ENCODE data around the gene VPS11. TPM values are rescaled to one million over a fixed set of nuclear protein-coding genes. Genes with fewer than 3 reads are reported as not detected.

Gene VPS11
- total RNA-seq, 4 donors from 2014 or later, result 37.2 to 57.2 (median 47.9) TPM

GRCh38 chr11:119024430-119025098, 43.1 kb upstream of the VPS11 start:
- no peak for TF ChIP-seq EP300 (IDR thresholded peaks at IDR 0.05)
- TF ChIP-seq POLR2A (IDR thresholded peaks at IDR 0.05), result no peak
- TF ChIP-seq CTCF (IDR thresholded peaks at IDR 0.05), result no peak
- H3K27ac ChIP-seq, result no peak overlapping the region
- H3K4me3 ChIP-seq, result no peak overlapping the region
- DNase-seq (ENCODE audit: low spot score in 2 of 2), result no peak
- no peaks in the 10 kb centered on the region for H3K27me3 ChIP-seq
- peaks cover 34% of the 10 kb centered on the region for H3K4me1 ChIP-seq
- peaks cover 34% of the 10 kb centered on the region for H3K36me3 ChIP-seq
- H3K9me3 ChIP-seq, result no peaks in the 10 kb centered on the region
- WGBS, result 70% methylated on average over 13 of the region's 15 CpGs

- no peaks in the 10 kb centered on the region for H3K9me3 ChIP-seq
- H3K4me3 ChIP-seq, result no peak overlapping the region
- peaks cover 34% of the 10 kb centered on the region for H3K4me1 ChIP-seq
- DNase-seq (ENCODE audit: low spot score in 2 of 2), result no peak
- no peak overlapping the region for H3K27ac ChIP-seq
- TF ChIP-seq POLR2AphosphoS5 (IDR thresholded peaks at IDR 0.05), result no peak
- TF ChIP-seq POLR2A (IDR thresholded peaks at IDR 0.05), result no peak
- no peak for TF ChIP-seq CTCF (IDR thresholded peaks at IDR 0.05)
- TF ChIP-seq EP300 (IDR thresholded peaks at IDR 0.05), result no peak
- WGBS, result 63% methylated on average over 5 of the region's 5 CpGs
- H3K36me3 ChIP-seq, result peaks cover 34% of the 10 kb centered on the region
- no peaks in the 10 kb centered on the region for H3K27me3 ChIP-seq
Observed at GRCh38 chr11:119025099-119025473, 42.5 kb upstream of the VPS11 start.

- no peak for DNase-seq (ENCODE audit: low spot score in 2 of 2)
- Histone ChIP-seq H3K9me3 (no peaks in the 10 kb centered on the region), H3K27ac (no peak overlapping the region), H3K4me3 (no peak overlapping the region), H3K4me1 (peaks cover 34% of the 10 kb centered on the region), H3K27me3 (no peaks in the 10 kb centered on the region), H3K36me3 (peaks cover 34% of the 10 kb centered on the region)
- WGBS, result 92% methylated on average over 5 of the region's 5 CpGs
- TF ChIP-seq POLR2A (IDR thresholded peaks at IDR 0.05) (no peak), EP300 (IDR thresholded peaks at IDR 0.05) (no peak), POLR2AphosphoS5 (IDR thresholded peaks at IDR 0.05) (no peak), CTCF (IDR thresholded peaks at IDR 0.05) (no peak)
Observed at GRCh38 chr11:119025541-119025940, 42.1 kb upstream of the VPS11 start.

- peaks cover 34% of the 10 kb centered on the region for H3K36me3 ChIP-seq
- TF ChIP-seq POLR2AphosphoS5 (IDR thresholded peaks at IDR 0.05) (no peak), EP300 (IDR thresholded peaks at IDR 0.05) (no peak), POLR2A (IDR thresholded peaks at IDR 0.05) (no peak), CTCF (IDR thresholded peaks at IDR 0.05) (no peak)
- WGBS, result 89% methylated on average over 14 of the region's 16 CpGs
- no peak overlapping the region for H3K27ac ChIP-seq
- H3K4me3 ChIP-seq, result no peak overlapping the region
- DNase-seq (ENCODE audit: low spot score in 2 of 2), result no peak
- no peaks in the 10 kb centered on the region for H3K27me3 ChIP-seq
- H3K9me3 ChIP-seq, result no peaks in the 10 kb centered on the region
- peaks cover 31% of the 10 kb centered on the region for H3K4me1 ChIP-seq
Observed at GRCh38 chr11:119025978-119026766, 41.4 kb upstream of the VPS11 start.

- Histone ChIP-seq H3K27ac (no peak overlapping the region), H3K27me3 (no peaks in the 10 kb centered on the region), H3K4me1 (peaks cover 28% of the 10 kb centered on the region), H3K36me3 (peaks cover 31% of the 10 kb centered on the region), H3K4me3 (no peak overlapping the region), H3K9me3 (no peaks in the 10 kb centered on the region)
- no peak for DNase-seq (ENCODE audit: low spot score in 2 of 2)
- 100% methylated on average over 2 of the region's 2 CpGs for WGBS
- TF ChIP-seq EP300 (IDR thresholded peaks at IDR 0.05) (no peak), POLR2AphosphoS5 (IDR thresholded peaks at IDR 0.05) (no peak), CTCF (IDR thresholded peaks at IDR 0.05) (no peak), POLR2A (IDR thresholded peaks at IDR 0.05) (no peak)
Observed at GRCh38 chr11:119026970-119027369, 40.6 kb upstream of the VPS11 start.
